Endodermal cell (in vitro differentiated cells): ENCODE data around the gene TTC34. TPM values are rescaled to one million over a fixed set of nuclear protein-coding genes. Genes with fewer than 3 reads are reported as not detected.

ENCODE experiments used
- DNase-seq: peaks from one replicate; pipeline ENCODE4 v3.0.0-alpha.2; 2017
- H3K27ac ChIP-seq: 2 replicates; pipeline ENCODE4 v1.5.1; 2013; ENCODE audit warnings: mild to moderate bottlenecking, low read depth, low read length, moderate library complexity
- H3K27me3 ChIP-seq: 2 replicates; pipeline ENCODE4 v1.6.1; 2013; ENCODE audit warnings: mild to moderate bottlenecking, low read length, moderate library complexity; ENCODE audit not compliant: insufficient read depth, control insufficient read depth, poor library complexity, severe bottlenecking
- H3K36me3 ChIP-seq: 2 replicates; pipeline ENCODE4 v1.7.0; 2013; ENCODE audit warnings: mild to moderate bottlenecking, low read length, moderate library complexity; ENCODE audit not compliant: control insufficient read depth, insufficient read depth
- H3K4me1 ChIP-seq: one replicate; pipeline ENCODE4 v1.7.0; 2013; ENCODE audit warnings: low read length; ENCODE audit not compliant: control insufficient read depth, insufficient read depth
- H3K4me3 ChIP-seq: 2 replicates; pipeline ENCODE4 v1.5.1; 2013; ENCODE audit warnings: mild to moderate bottlenecking, low read length, moderate library complexity
- H3K9ac ChIP-seq: 2 replicates; pipeline ENCODE4 v1.6.1; 2013; ENCODE audit warnings: mild to moderate bottlenecking, low read length, moderate library complexity; ENCODE audit not compliant: poor library complexity, severe bottlenecking; ENCODE audit errors: extremely low read depth
- H3K9me3 ChIP-seq: 2 replicates; pipeline ENCODE4 v1.6.1; 2013; ENCODE audit warnings: mild to moderate bottlenecking, low read length, moderate library complexity; ENCODE audit not compliant: control insufficient read depth
- H3K27ac Mint-ChIP-seq: 2 replicates; pipeline ENCODE4 v1.8.0; 2020; ENCODE audit warnings: mixed read lengths
- H3K27me3 Mint-ChIP-seq: 2 replicates; pipeline ENCODE4 v1.8.0; 2021; ENCODE audit warnings: mild to moderate bottlenecking, mixed read lengths; ENCODE audit not compliant: insufficient read depth
- H3K36me3 Mint-ChIP-seq: 2 replicates; pipeline ENCODE4 v1.8.0; 2020; ENCODE audit warnings: low read depth, mixed read lengths
- H3K4me1 Mint-ChIP-seq: 2 replicates; pipeline ENCODE4 v1.8.0; 2020; ENCODE audit warnings: mixed read lengths
- H3K4me3 Mint-ChIP-seq: 2 replicates; pipeline ENCODE4 v1.8.0; 2020; ENCODE audit warnings: mild to moderate bottlenecking, moderate library complexity, mixed read lengths
- H3K9me3 Mint-ChIP-seq: 2 replicates; pipeline ENCODE4 v1.8.0; 2020; ENCODE audit warnings: mild to moderate bottlenecking, mixed read lengths
- whole genome bisulfite sequencing, 2 experiments: methylation state at CpG; one replicate each; pipeline versions ENCODE4 v1.1.5 to v1.1.7; 2013; ENCODE audit warnings: missing lambda C conversion rate in 2 of 2, mixed read lengths in 1 of 2; ENCODE audit not compliant: insufficient coverage in 1 of 2, insufficient read length in 1 of 2; 5-methylcytosine and 5-hydroxymethylcytosine counted together
- long read RNA-seq, 4 experiments: library from polyadenylated mRNA in 2 of 4; library from RNA in 1 of 4; library from capped mRNA in 1 of 4; stranded (forward) in 3 of 4; unstranded in 1 of 4; transcript quantifications; one replicate each; pipeline ENCODE4 v2.0.0, GENCODE V29; 2020 to 2021; ENCODE audit warnings: inconsistent platforms in 1 of 4
- polyA plus RNA-seq, 2 experiments: library from polyadenylated mRNA; stranded (reverse); fragments of 50-300 nt; gene quantifications; one replicate each; pipeline ENCODE4 v1.2.3, GENCODE V29; 2013
- total RNA-seq, 2 donors: library from RNA; stranded (reverse); fragmentation: NEBNext Ultra II Directional in 1 of 2; extraction: Animal tissue kit (Norgen Biotek cat#: 25700) in 1 of 2; gene quantifications; 2 replicates in 1 of 2; 3 replicates in 1 of 2; pipeline ENCODE4 v1.2.1, GENCODE V29; 2021
- TF ChIP-seq, protein P1 (sequence below): fragments of 200-600 bp; sonication (generic); conservative IDR thresholded peaks from 2 replicates; pipeline ENCODE4 v1.5.0; 2021; ENCODE audit warnings: antibody characterized with exemption, mild to moderate bottlenecking

TTC34 gene, protein sequence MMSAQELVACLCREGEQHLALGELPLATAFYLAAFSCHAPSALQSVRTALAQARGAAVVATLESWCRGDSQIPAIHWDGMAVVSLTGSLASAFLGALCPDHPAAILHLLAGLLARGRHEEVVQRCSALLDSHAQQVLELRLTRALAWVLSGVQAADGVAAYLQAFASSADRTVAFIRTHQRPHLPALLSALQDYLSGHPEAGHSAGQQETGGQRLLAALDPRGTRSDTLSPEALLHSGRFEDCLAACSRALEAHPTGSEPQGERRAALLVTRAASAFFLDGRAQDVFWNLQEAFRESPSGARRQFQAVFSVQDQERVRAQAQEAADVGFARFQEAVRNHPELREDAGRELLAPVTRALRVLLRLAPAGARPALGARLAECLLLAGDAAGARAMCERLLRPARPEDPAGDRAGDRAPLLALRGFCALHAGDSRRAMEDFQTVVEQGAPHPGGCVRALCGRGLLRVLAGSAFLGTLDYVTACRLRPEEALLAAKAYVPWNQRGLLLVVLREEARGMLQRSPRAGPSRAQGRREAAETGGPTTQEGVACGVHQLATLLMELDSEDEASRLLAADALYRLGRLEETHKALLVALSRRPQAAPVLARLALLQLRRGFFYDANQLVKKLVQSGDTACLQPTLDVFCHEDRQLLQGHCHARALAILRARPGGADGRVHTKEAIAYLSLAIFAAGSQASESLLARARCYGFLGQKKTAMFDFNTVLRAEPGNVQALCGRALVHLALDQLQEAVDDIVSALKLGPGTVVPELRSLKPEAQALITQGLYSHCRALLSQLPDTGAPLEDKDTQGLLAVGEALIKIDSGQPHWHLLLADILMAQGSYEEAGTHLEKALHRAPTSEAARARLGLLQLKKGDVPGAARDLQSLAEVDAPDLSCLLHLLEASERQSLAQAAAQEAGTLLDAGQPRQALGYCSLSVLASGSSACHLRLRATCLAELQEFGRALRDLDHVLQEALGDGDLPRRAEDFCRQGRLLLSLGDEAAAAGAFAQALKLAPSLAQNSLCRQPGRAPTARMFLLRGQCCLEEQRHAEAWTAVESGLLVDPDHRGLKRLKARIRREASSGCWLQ
- total RNA-seq, result 1 to 10 TPM; 2.4 to 3.1 TPM
- polyA plus RNA-seq (2013, experiment 1 of 2), result 0.61 TPM
- polyA plus RNA-seq (2013, experiment 2 of 2), result 0.58 TPM
- long read RNA-seq, experiment 1, partial matches to known transcripts, result 0 of 1 reads
- long read RNA-seq, experiment 1, other reads (novel, unspliced or antisense), result 1 of 1 reads
- long read RNA-seq, experiment 2, partial matches to known transcripts, result 0 of 2 reads
- long read RNA-seq, experiment 2, other reads (novel, unspliced or antisense), result 2 of 2 reads
- long read RNA-seq, experiment 3, partial matches to known transcripts, result 0 of 6 reads
- long read RNA-seq, experiment 3, other reads (novel, unspliced or antisense), result 6 of 6 reads
- long read RNA-seq, experiment 4, result 0 reads

DNA sequence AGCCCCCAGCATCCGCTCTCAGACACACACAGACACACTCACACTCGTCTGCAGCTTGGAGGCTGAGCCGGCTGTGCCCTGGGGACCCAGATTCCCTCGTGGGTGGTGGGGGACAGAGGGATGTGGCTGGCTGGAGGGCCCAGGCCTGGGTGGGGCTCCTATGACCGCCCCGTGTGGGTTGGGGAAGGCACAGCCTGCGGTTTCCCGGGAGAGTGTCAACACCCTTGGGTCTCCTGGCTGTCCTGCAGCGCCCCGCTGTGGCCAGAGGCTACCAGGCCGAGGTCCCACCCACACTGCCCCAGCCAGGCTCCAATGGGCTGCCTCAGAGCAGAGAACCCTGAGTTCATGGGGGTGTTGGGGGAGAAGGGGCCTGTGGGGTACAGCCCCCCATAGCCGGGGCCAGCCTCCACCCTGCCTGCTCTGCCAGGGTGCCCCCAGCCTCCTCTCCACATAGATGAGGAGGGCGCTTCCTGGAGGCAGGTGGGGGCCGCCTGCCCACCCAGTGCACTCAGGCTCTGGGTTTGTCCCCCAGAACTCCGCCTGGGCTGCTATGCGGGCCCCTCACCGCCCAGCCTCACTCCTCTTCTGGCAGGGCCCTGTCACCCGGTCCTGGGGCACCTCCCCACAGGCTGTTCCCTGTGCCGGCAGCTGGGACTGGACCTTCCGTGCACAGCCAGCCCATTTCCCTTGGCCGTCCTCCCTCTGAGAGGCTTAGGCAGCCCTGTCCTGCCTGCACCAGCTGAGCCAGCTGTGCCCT, at the start of gene TTC34:
Gene TTC34, minus strand, starts transcription at position 159 of the 757 bp plus-strand sequence. CDS start 866 bp downstream, outside the sequence.
- Histone ChIP-seq H3K27ac (no peak within 1 kb of the TSS), H3K4me1 (no peaks in the 10 kb centered on the region), H3K9ac (no peak within 1 kb of the TSS), H3K27me3 (no peaks in the 10 kb centered on the region), H3K4me3 (no peak within 1 kb of the TSS), H3K36me3 (no peaks in the 10 kb centered on the region), H3K9me3 (peaks cover 14% of the 10 kb centered on the region)
- TF ChIP-seq, protein P1, sequence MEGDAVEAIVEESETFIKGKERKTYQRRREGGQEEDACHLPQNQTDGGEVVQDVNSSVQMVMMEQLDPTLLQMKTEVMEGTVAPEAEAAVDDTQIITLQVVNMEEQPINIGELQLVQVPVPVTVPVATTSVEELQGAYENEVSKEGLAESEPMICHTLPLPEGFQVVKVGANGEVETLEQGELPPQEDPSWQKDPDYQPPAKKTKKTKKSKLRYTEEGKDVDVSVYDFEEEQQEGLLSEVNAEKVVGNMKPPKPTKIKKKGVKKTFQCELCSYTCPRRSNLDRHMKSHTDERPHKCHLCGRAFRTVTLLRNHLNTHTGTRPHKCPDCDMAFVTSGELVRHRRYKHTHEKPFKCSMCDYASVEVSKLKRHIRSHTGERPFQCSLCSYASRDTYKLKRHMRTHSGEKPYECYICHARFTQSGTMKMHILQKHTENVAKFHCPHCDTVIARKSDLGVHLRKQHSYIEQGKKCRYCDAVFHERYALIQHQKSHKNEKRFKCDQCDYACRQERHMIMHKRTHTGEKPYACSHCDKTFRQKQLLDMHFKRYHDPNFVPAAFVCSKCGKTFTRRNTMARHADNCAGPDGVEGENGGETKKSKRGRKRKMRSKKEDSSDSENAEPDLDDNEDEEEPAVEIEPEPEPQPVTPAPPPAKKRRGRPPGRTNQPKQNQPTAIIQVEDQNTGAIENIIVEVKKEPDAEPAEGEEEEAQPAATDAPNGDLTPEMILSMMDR, result no peak
- peaks cover 73% of the 10 kb centered on the region for H3K9me3 Mint-ChIP-seq
- no peak for DNase-seq
- no peak within 1 kb of the TSS for H3K27ac Mint-ChIP-seq
- WGBS, 2 experiments, result 74 to 81% methylated on average over 11 to 20 of the region's 21 CpGs
- H3K4me3 Mint-ChIP-seq, result no peak within 1 kb of the TSS
- peaks cover 3% of the 10 kb centered on the region for H3K27me3 Mint-ChIP-seq
- H3K4me1 Mint-ChIP-seq, result no peaks in the 10 kb centered on the region
- H3K36me3 Mint-ChIP-seq, result peaks cover 5% of the 10 kb centered on the region

DNA sequence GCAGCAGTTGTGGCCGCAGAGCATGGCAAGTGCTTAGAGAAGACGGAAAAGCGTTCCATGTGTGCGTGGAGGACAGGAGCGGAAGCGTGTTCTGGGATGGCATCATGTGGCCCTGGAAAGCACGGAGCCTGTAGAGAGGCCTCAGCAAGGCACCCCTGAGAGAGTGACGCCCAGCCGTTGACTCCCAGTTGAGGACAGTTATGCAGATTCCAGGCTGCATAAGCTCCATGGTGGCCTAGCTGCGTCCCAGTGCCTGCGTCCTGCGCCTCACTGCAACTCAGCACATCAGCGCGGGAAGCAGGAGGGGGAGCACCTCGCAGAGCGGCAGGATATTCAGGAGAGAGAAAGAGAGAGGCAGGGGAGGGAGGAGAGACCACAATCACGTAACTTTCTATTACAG, 49.0 kb upstream of the TTC34 start:
- H3K27me3 Mint-ChIP-seq, result no peaks in the 10 kb centered on the region
- peaks cover 3% of the 10 kb centered on the region for H3K36me3 Mint-ChIP-seq
- H3K27ac ChIP-seq, result no peak overlapping the region
- H3K27ac Mint-ChIP-seq, result no peak overlapping the region
- peaks cover 44% of the 10 kb centered on the region for H3K9me3 ChIP-seq
- DNase-seq, result no peak
- no peak overlapping the region for H3K4me3 ChIP-seq
- no peak overlapping the region for H3K4me3 Mint-ChIP-seq
- TF ChIP-seq, protein P1, result no peak
- no peaks in the 10 kb centered on the region for H3K36me3 ChIP-seq
- no peaks in the 10 kb centered on the region for H3K4me1 ChIP-seq
- WGBS, 2 experiments, result 82 to 86% methylated on average over 13 to 17 of the region's 17 CpGs
- no peaks in the 10 kb centered on the region for H3K27me3 ChIP-seq
- no peak overlapping the region for H3K9ac ChIP-seq
- peaks cover 83% of the 10 kb centered on the region for H3K9me3 Mint-ChIP-seq
- H3K4me1 Mint-ChIP-seq, result no peaks in the 10 kb centered on the region
